ENCODE measurements around the gene OAT.
A peak's percentile ranks its signal among the peaks of the same experiment; 100 is the strongest.

OAT gene

GRCh38 chr10:124462348-124462695, 43.6 kb upstream of the OAT start:
- TF ChIP-seq, protein P1, sequence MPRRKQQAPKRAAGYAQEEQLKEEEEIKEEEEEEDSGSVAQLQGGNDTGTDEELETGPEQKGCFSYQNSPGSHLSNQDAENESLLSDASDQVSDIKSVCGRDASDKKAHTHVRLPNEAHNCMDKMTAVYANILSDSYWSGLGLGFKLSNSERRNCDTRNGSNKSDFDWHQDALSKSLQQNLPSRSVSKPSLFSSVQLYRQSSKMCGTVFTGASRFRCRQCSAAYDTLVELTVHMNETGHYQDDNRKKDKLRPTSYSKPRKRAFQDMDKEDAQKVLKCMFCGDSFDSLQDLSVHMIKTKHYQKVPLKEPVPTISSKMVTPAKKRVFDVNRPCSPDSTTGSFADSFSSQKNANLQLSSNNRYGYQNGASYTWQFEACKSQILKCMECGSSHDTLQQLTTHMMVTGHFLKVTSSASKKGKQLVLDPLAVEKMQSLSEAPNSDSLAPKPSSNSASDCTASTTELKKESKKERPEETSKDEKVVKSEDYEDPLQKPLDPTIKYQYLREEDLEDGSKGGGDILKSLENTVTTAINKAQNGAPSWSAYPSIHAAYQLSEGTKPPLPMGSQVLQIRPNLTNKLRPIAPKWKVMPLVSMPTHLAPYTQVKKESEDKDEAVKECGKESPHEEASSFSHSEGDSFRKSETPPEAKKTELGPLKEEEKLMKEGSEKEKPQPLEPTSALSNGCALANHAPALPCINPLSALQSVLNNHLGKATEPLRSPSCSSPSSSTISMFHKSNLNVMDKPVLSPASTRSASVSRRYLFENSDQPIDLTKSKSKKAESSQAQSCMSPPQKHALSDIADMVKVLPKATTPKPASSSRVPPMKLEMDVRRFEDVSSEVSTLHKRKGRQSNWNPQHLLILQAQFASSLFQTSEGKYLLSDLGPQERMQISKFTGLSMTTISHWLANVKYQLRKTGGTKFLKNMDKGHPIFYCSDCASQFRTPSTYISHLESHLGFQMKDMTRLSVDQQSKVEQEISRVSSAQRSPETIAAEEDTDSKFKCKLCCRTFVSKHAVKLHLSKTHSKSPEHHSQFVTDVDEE (CRISPR knock-in tag; IDR thresholded peaks at IDR 0.05), result no peak
- TF ChIP-seq ISL1 (CRISPR knock-in tag; IDR thresholded peaks at IDR 0.05), result no peak
- no peak for ATAC-seq

GRCh38 chr10:124461642-124462347, 43.1 kb upstream of the OAT start, which contains the start of gene LHPP:
LHPP (plus strand) TSS chr10:124461823; CDS start chr10:124461863, 40 bp downstream.
- TF ChIP-seq, protein P2, sequence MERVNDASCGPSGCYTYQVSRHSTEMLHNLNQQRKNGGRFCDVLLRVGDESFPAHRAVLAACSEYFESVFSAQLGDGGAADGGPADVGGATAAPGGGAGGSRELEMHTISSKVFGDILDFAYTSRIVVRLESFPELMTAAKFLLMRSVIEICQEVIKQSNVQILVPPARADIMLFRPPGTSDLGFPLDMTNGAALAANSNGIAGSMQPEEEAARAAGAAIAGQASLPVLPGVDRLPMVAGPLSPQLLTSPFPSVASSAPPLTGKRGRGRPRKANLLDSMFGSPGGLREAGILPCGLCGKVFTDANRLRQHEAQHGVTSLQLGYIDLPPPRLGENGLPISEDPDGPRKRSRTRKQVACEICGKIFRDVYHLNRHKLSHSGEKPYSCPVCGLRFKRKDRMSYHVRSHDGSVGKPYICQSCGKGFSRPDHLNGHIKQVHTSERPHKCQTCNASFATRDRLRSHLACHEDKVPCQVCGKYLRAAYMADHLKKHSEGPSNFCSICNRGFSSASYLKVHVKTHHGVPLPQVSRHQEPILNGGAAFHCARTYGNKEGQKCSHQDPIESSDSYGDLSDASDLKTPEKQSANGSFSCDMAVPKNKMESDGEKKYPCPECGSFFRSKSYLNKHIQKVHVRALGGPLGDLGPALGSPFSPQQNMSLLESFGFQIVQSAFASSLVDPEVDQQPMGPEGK (CRISPR knock-in tag; IDR thresholded peaks at IDR 0.05; ENCODE audit: borderline replicate concordance), result no peak
- TF ChIP-seq, protein P1 (CRISPR knock-in tag; IDR thresholded peaks at IDR 0.05), result no peak
- TF ChIP-seq ZNF565 (CRISPR knock-in tag; conservative IDR thresholded peaks at IDR 0.05; ENCODE audit: low read depth), result no peak
- TF ChIP-seq ZFP3 (CRISPR knock-in tag; IDR thresholded peaks at IDR 0.05), result no peak; the same call in 1 of the 2 replicates
- TF ChIP-seq GLIS3 (CRISPR knock-in tag; IDR thresholded peaks at IDR 0.05), result no peak
- TF ChIP-seq ARNTL (CRISPR knock-in tag; IDR thresholded peaks at IDR 0.05; ENCODE audit: borderline replicate concordance, low read depth), result no peak
- TF ChIP-seq RARB (CRISPR knock-in tag; IDR thresholded peaks at IDR 0.05), result no peak
- no peak for TF ChIP-seq CSRNP3 (CRISPR knock-in tag; IDR thresholded peaks at IDR 0.05)
- no peak for TF ChIP-seq BACH2 (CRISPR knock-in tag; IDR thresholded peaks at IDR 0.05; ENCODE audit: borderline replicate concordance)
- TF ChIP-seq POU6F1 (CRISPR knock-in tag; IDR thresholded peaks at IDR 0.05; ENCODE audit: borderline replicate concordance, low read depth), result no peak
- TF ChIP-seq ZFP30 (CRISPR knock-in tag; IDR thresholded peaks at IDR 0.05), result no peak
- TF ChIP-seq SNAI2 (CRISPR knock-in tag; IDR thresholded peaks at IDR 0.05), result no peak
- TF ChIP-seq PPARA (CRISPR knock-in tag; IDR thresholded peaks at IDR 0.05; ENCODE audit: borderline replicate concordance), result no peak
- TF ChIP-seq, protein P3, sequence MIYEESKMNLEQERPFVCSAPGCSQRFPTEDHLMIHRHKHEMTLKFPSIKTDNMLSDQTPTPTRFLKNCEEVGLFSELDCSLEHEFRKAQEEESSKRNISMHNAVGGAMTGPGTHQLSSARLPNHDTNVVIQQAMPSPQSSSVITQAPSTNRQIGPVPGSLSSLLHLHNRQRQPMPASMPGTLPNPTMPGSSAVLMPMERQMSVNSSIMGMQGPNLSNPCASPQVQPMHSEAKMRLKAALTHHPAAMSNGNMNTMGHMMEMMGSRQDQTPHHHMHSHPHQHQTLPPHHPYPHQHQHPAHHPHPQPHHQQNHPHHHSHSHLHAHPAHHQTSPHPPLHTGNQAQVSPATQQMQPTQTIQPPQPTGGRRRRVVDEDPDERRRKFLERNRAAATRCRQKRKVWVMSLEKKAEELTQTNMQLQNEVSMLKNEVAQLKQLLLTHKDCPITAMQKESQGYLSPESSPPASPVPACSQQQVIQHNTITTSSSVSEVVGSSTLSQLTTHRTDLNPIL (CRISPR knock-in tag; IDR thresholded peaks at IDR 0.05; ENCODE audit: low read depth), result no peak
- TF ChIP-seq TCF4 (CRISPR knock-in tag; IDR thresholded peaks at IDR 0.05; ENCODE audit: borderline replicate concordance), result no peak
- no peak for TF ChIP-seq CSDC2 (CRISPR knock-in tag; IDR thresholded peaks at IDR 0.05)
- no peak for TF ChIP-seq ZNF70 (CRISPR knock-in tag; IDR thresholded peaks at IDR 0.05)
- peak; percentile 99 for ATAC-seq

All from SK-N-SH treated with all-trans-retinoic acid at 6 μM for 48 hours (cell line).